SK-N-SH treated with all-trans-retinoic acid at 6 μM for 48 hours (cell line): Measurements from ENCODE around the gene SNX8.

Experiments used
- ATAC-seq: fragments of 200-7000 bp; cut with Tn5 transposase; 3 replicates; pipeline ENCODE4 v1.9.1; 2020; ENCODE audit warnings: mild to moderate bottlenecking, moderate library complexity
- BACH2 ChIP-seq: fragments of 250-450 bp; sonication (Bioruptor Pico); IDR thresholded peaks from 2 replicates; pipeline ENCODE4 v1.9.0; 2021; ENCODE audit warnings: mild to moderate bottlenecking, borderline replicate concordance
- GLIS3 ChIP-seq: fragments of 250-450 bp; sonication (Bioruptor Pico); IDR thresholded peaks from 2 replicates; pipeline ENCODE4 v1.5.0; 2020; ENCODE audit warnings: mild to moderate bottlenecking, moderate library complexity
- ISL1 ChIP-seq: fragments of 250-450 bp; sonication (Bioruptor Pico); IDR thresholded peaks from 2 replicates; pipeline ENCODE4 v2.1.2; 2022; ENCODE audit warnings: mild to moderate bottlenecking, moderate library complexity
- OSR1 ChIP-seq: fragments of 250-450 bp; sonication (Bioruptor Pico); IDR thresholded peaks from 2 replicates; pipeline ENCODE4 v1.8.0; 2022; ENCODE audit warnings: moderate library complexity, mild to moderate bottlenecking, inconsistent platforms
- PPARA ChIP-seq: fragments of 250-450 bp; sonication (Bioruptor Pico); IDR thresholded peaks from 2 replicates; pipeline ENCODE4 v1.5.0; 2020; ENCODE audit warnings: mild to moderate bottlenecking, borderline replicate concordance
- RARB ChIP-seq: fragments of 250-450 bp; sonication (Bioruptor Pico); IDR thresholded peaks from 2 replicates; pipeline ENCODE4 v1.8.0; 2021; ENCODE audit warnings: mild to moderate bottlenecking, moderate library complexity
- SNAI2 ChIP-seq: fragments of 250-450 bp; sonication (Bioruptor Pico); IDR thresholded peaks from 2 replicates; pipeline ENCODE4 v1.5.0; 2020; ENCODE audit warnings: mild to moderate bottlenecking, moderate library complexity
- TCF4 ChIP-seq: fragments of 250-450 bp; sonication (Bioruptor Pico); IDR thresholded peaks from 2 replicates; pipeline ENCODE4 v1.8.0; 2021; ENCODE audit warnings: mild to moderate bottlenecking, moderate library complexity, borderline replicate concordance
- TOX ChIP-seq: fragments of 250-450 bp; sonication (Bioruptor Pico); IDR thresholded peaks from 2 replicates; pipeline ENCODE4 v1.8.0; 2021; ENCODE audit warnings: mild to moderate bottlenecking, moderate library complexity, borderline replicate concordance
- ZC3H10 ChIP-seq: fragments of 250-450 bp; sonication (Bioruptor Pico); IDR thresholded peaks from 2 replicates; pipeline ENCODE4 v1.5.1; 2021; ENCODE audit warnings: mild to moderate bottlenecking, moderate library complexity
- ZFP3 ChIP-seq: fragments of 250-450 bp; sonication (Bioruptor Pico); IDR thresholded peaks from 2 replicates; pipeline ENCODE4 v1.5.0; 2020; ENCODE audit warnings: mild to moderate bottlenecking, moderate library complexity
- ZFP30 ChIP-seq: fragments of 450-650 bp; formaldehyde crosslinking; IDR thresholded peaks from 2 replicates; pipeline ENCODE4 v1.5.0; 2022; ENCODE audit warnings: mild to moderate bottlenecking, moderate library complexity
- ZNF565 ChIP-seq: fragments of 450-650 bp; formaldehyde crosslinking; conservative IDR thresholded peaks from 2 replicates; pipeline ENCODE4 v1.5.0; 2020; ENCODE audit warnings: low read depth, mild to moderate bottlenecking, moderate library complexity
- ZNF70 ChIP-seq: fragments of 450-650 bp; formaldehyde crosslinking; IDR thresholded peaks from 2 replicates; pipeline ENCODE4 v1.5.0; 2020; ENCODE audit warnings: mild to moderate bottlenecking, moderate library complexity
- ZNF8 ChIP-seq: fragments of 450-650 bp; formaldehyde crosslinking; IDR thresholded peaks from 2 replicates; pipeline ENCODE4 v1.5.0; 2020; ENCODE audit warnings: mild to moderate bottlenecking, moderate library complexity
- TF ChIP-seq, protein P1 (sequence below): fragments of 250-450 bp; sonication (Bioruptor Pico); IDR thresholded peaks from 2 replicates; pipeline ENCODE4 v1.8.0; 2021; ENCODE audit warnings: low read depth, mild to moderate bottlenecking, moderate library complexity, borderline replicate concordance
- TF ChIP-seq, protein P2 (sequence below): fragments of 250-450 bp; sonication (Bioruptor Pico); IDR thresholded peaks from 2 replicates; pipeline ENCODE4 v1.8.0; 2020; ENCODE audit warnings: mild to moderate bottlenecking, moderate library complexity, borderline replicate concordance
- TF ChIP-seq, protein P3 (sequence below): fragments of 250-450 bp; sonication (Bioruptor Pico); IDR thresholded peaks from 2 replicates; pipeline ENCODE4 v1.5.1; 2020; ENCODE audit warnings: low read depth, mild to moderate bottlenecking, moderate library complexity

Gene SNX8

DNA sequence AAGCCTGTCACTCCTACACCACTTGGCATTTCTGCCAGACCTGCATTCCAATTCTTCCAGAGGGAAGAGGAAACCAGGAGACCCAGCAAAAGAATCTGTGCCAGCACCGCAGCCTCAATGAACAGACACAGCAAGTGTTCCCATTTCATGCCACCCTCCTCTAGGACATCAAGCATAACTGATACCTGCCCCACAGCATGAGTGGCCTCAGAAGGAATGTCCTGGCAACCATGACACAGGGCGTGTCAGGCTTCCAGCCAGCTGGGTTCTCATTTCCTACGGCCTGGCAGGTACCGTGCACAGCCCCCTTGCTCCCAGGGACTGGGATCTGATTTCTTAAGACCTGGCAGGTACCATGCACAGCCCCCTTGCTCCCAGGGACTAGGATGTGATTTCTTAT lies 89.3 kb downstream of the SNX8 start:
- ATAC-seq, result no peak
- TF ChIP-seq ZC3H10 (no peak), OSR1 (CRISPR knock-in tag) (no peak)
- TF ChIP-seq, protein P1, sequence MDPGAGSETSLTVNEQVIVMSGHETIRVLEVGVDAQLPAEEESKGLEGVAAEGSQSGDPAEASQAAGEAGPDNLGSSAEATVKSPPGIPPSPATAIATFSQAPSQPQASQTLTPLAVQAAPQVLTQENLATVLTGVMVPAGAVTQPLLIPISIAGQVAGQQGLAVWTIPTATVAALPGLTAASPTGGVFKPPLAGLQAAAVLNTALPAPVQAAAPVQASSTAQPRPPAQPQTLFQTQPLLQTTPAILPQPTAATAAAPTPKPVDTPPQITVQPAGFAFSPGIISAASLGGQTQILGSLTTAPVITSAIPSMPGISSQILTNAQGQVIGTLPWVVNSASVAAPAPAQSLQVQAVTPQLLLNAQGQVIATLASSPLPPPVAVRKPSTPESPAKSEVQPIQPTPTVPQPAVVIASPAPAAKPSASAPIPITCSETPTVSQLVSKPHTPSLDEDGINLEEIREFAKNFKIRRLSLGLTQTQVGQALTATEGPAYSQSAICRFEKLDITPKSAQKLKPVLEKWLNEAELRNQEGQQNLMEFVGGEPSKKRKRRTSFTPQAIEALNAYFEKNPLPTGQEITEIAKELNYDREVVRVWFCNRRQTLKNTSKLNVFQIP (CRISPR knock-in tag), result no peak

DNA sequence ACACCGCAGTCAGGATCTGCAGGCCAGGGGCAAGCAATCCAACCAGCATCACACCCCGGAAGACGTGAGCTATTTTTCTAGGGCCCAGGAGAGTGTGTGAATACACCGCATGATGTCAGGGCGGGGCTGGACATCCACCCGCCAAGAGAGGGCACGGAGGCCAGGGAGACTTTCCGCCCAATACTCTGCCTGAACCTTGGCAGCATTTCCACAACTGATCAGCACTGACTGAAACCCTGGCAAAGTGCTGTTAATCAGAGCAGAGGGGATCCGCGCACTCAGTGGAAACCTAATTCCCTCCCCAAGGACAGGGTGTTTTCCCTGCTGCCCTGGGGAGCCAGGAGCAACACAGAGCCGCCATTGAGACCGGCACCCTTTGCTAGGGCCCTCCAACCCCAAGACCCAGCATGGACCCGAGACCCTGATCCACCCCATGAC lies 89.7 kb downstream of the SNX8 start:
- ATAC-seq, result no peak
- no peak for TF ChIP-seq OSR1 (CRISPR knock-in tag)
- no peak for TF ChIP-seq TCF4
- TF ChIP-seq ZFP30 (CRISPR knock-in tag), result no peak
- TF ChIP-seq SNAI2, result no peak
- no peak for TF ChIP-seq TOX (CRISPR knock-in tag)
- TF ChIP-seq, protein P2, sequence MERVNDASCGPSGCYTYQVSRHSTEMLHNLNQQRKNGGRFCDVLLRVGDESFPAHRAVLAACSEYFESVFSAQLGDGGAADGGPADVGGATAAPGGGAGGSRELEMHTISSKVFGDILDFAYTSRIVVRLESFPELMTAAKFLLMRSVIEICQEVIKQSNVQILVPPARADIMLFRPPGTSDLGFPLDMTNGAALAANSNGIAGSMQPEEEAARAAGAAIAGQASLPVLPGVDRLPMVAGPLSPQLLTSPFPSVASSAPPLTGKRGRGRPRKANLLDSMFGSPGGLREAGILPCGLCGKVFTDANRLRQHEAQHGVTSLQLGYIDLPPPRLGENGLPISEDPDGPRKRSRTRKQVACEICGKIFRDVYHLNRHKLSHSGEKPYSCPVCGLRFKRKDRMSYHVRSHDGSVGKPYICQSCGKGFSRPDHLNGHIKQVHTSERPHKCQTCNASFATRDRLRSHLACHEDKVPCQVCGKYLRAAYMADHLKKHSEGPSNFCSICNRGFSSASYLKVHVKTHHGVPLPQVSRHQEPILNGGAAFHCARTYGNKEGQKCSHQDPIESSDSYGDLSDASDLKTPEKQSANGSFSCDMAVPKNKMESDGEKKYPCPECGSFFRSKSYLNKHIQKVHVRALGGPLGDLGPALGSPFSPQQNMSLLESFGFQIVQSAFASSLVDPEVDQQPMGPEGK (CRISPR knock-in tag), result no peak
- TF ChIP-seq PPARA (CRISPR knock-in tag), result no peak
- TF ChIP-seq ZNF70 (CRISPR knock-in tag), result no peak
- TF ChIP-seq BACH2 (CRISPR knock-in tag), result no peak
- TF ChIP-seq ZNF565 (CRISPR knock-in tag), result no peak
- TF ChIP-seq GLIS3 (CRISPR knock-in tag), result no peak
- TF ChIP-seq, protein P3, sequence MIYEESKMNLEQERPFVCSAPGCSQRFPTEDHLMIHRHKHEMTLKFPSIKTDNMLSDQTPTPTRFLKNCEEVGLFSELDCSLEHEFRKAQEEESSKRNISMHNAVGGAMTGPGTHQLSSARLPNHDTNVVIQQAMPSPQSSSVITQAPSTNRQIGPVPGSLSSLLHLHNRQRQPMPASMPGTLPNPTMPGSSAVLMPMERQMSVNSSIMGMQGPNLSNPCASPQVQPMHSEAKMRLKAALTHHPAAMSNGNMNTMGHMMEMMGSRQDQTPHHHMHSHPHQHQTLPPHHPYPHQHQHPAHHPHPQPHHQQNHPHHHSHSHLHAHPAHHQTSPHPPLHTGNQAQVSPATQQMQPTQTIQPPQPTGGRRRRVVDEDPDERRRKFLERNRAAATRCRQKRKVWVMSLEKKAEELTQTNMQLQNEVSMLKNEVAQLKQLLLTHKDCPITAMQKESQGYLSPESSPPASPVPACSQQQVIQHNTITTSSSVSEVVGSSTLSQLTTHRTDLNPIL (CRISPR knock-in tag), result no peak
- no peak for TF ChIP-seq ZNF8
- TF ChIP-seq ZC3H10, result no peak
- TF ChIP-seq, protein P1 (CRISPR knock-in tag), result no peak
- no peak for TF ChIP-seq ISL1 (CRISPR knock-in tag)

DNA sequence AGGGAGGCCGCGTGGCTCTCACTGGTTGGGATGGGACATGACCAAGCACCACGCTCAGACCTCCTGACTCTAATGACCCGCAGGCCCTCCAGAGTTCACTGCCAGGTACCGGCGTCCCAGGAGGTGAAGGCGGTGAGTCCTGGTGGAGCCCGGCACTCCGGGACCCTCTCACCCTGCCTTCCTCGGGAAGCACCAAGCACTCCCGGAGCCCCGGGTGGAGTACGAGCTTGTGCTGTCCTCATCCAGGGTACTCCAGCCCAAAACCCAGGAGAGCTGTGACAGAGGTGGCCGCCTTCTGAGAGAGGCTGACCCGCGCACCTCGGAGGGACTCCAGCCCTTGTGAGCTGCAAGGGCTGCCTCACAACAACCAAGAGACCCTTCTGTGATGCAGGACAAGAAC lies 90.9 kb downstream of the SNX8 start:
- TF ChIP-seq BACH2 (CRISPR knock-in tag), result no peak
- TF ChIP-seq ZNF70 (CRISPR knock-in tag), result no peak
- no peak for TF ChIP-seq RARB (CRISPR knock-in tag)
- no peak for TF ChIP-seq ISL1 (CRISPR knock-in tag)
- TF ChIP-seq ZFP3 (CRISPR knock-in tag), result no peak
- no peak for ATAC-seq

DNA sequence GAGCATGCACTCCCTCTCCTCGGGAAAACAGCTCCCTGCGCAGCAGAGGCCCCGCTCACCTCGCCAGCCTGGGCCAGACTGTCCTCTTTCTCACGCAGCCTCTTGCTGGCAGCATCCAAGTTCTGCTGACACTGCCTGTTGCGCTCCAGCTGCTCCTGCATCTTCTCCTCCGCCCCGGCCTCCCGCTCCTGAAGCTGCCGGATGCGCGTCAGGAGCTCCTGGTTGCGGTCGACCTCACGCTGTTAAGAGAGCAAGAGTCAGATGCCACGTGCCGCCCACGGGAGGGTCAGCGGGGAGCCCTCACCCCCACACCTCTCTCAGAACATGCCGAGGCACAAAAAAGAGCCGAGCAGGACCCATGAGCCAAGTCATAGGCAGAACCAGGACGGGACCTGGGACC lies 91.7 kb downstream of the SNX8 start:
- no peak for TF ChIP-seq OSR1 (CRISPR knock-in tag)
- no peak for ATAC-seq

DNA sequence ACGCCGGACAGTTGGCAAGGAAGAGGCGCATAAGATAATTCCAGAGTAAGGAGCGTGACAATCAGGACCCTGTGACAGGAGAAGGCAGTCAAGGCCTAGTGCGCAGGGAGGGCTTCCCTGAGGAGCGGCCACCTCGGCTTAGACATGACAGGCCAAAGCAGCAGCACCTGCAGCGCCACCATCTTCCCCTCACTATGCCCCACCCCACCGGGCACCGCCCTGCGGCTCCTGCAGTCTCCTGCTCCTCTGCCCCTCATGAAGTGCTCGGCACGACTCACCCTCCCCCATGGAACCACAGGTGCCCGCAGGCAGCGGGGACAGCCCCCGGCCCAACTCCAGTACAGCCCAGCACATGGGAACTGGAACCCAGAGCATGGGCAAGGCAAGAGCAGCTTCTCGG lies 93.3 kb downstream of the SNX8 start:
- ATAC-seq, result no peak
- TF ChIP-seq, protein P1 (CRISPR knock-in tag), result no peak
- TF ChIP-seq, protein P2 (CRISPR knock-in tag), result no peak
- TF ChIP-seq, protein P3 (CRISPR knock-in tag), result no peak
- TF ChIP-seq ZFP30 (CRISPR knock-in tag), result no peak
